ENCODE measurements around the gene UBE2D1.

DNA sequence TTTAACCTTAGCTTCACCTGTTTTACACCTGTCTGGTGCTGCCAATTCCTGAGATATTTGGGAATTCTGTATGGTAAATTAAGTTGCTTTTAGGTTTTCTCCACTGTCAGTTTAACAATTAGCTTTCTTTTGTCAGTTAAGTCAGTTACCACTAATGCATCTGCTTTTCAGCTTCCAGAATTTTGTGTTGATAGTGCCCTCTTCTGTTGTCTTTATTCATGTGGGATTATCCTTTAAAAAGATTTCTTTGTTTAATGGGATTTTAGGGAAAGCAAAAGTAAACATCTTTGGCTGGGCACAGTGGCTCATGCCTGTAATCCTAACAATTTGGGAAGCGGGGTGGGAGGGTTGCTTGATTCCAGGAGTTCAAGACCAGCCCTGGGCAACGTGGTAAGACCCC is 58.5 kb downstream of the UBE2D1 start:
- TF ChIP-seq, protein P1, sequence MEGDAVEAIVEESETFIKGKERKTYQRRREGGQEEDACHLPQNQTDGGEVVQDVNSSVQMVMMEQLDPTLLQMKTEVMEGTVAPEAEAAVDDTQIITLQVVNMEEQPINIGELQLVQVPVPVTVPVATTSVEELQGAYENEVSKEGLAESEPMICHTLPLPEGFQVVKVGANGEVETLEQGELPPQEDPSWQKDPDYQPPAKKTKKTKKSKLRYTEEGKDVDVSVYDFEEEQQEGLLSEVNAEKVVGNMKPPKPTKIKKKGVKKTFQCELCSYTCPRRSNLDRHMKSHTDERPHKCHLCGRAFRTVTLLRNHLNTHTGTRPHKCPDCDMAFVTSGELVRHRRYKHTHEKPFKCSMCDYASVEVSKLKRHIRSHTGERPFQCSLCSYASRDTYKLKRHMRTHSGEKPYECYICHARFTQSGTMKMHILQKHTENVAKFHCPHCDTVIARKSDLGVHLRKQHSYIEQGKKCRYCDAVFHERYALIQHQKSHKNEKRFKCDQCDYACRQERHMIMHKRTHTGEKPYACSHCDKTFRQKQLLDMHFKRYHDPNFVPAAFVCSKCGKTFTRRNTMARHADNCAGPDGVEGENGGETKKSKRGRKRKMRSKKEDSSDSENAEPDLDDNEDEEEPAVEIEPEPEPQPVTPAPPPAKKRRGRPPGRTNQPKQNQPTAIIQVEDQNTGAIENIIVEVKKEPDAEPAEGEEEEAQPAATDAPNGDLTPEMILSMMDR (IDR thresholded peaks at IDR 0.05; ENCODE audit: poor library complexity), result peak; percentile 23
- no peak for TF ChIP-seq EZH2 (IDR thresholded peaks at IDR 0.05; ENCODE audit: borderline replicate concordance)
- TF ChIP-seq EZH2phosphoT487 (IDR thresholded peaks at IDR 0.05; ENCODE audit: low read depth, severe bottlenecking, unreplicated experiment), result no peak
